ENCODE data around the gene TRPM3.

Gene TRPM3

GRCh38 chr9:70495514-70495913 is 625.9 kb downstream of the TRPM3 start:
- DNase-seq = peak in 1 of 42 donors; percentile 21
- intact Hi-C loops (cut with DNase I) = no loop called here

- DNase-seq = peak in 3 of 42 donors; percentile 36 to 42 (median 39)
- intact Hi-C loops (cut with DNase I) = loop anchor here (5.0 kb wide), 1 partner anchor 157 kb away; no protein-coding TSS in a partner anchor
These were observed 627.2 kb downstream of the TRPM3 start for GRCh38 chr9:70494221-70494620.

GRCh38 chr9:70493029-70493428 is 628.4 kb downstream of the TRPM3 start:
- intact Hi-C loops (cut with DNase I) = loop anchor here (5.0 kb wide), 1 partner anchor 156 kb away; no protein-coding TSS in a partner anchor
- DNase-seq = no peak

- intact Hi-C loops (cut with DNase I) = loop anchor here (5.0 kb wide), 1 partner anchor 155 kb away; no protein-coding TSS in a partner anchor
- no peak for DNase-seq
These were observed 629.1 kb downstream of the TRPM3 start for GRCh38 chr9:70492319-70492777.

- no peak for DNase-seq
- intact Hi-C loops (cut with DNase I) = loop anchor here (5.0 kb wide), 1 partner anchor 154 kb away; no protein-coding TSS in a partner anchor
These were observed 629.7 kb downstream of the TRPM3 start for GRCh38 chr9:70491426-70492318.

GRCh38 chr9:70490478-70490877 is 630.9 kb downstream of the TRPM3 start:
- intact Hi-C loops (cut with DNase I) = loop anchor here (5.0 kb wide), 1 partner anchor 153 kb away; no protein-coding TSS in a partner anchor
- no peak for DNase-seq

- intact Hi-C loops (cut with DNase I) = loop anchor here (5.0 kb wide), 1 partner anchor 136 kb away; no protein-coding TSS in a partner anchor
These were observed 632.7 kb downstream of the TRPM3 start for GRCh38 chr9:70488793-70489105.

GRCh38 chr9:70488098-70488792 is 633.2 kb downstream of the TRPM3 start:
- intact Hi-C loops (cut with DNase I) = loop anchor here (5.0 kb wide), 1 partner anchor 136 kb away; no protein-coding TSS in a partner anchor
- no peak for DNase-seq

More at GRCh38 chr9:70488793-70489105, 632.7 kb downstream of the TRPM3 start:
- DNase-seq = no peak

- DNase-seq = no peak
- intact Hi-C loops (cut with DNase I) = loop anchor here (5.0 kb wide), 1 partner anchor 134 kb away; no protein-coding TSS in a partner anchor
These were observed 635.3 kb downstream of the TRPM3 start for GRCh38 chr9:70486127-70486526.

GRCh38 chr9:70485273-70485858 is 636.1 kb downstream of the TRPM3 start:
- intact Hi-C loops (cut with DNase I) = loop anchor here (5.0 kb wide), 1 partner anchor 133 kb away; no protein-coding TSS in a partner anchor
- DNase-seq = peak in 9 of 42 donors; percentile 22 to 60 (median 26)

GRCh38 chr9:70484232-70485130 is 636.9 kb downstream of the TRPM3 start:
- intact Hi-C loops (cut with DNase I) = loop anchor here (5.0 kb wide), 3 partner anchors 118 to 227 kb away; partner anchors contain the start of gene SMC5
- peak in 25 of 42 donors; percentile 24 to 82 (median 59) for DNase-seq

GRCh38 chr9:70481471-70481870 is 640.0 kb downstream of the TRPM3 start:
- intact Hi-C loops (cut with DNase I) = loop anchor here (5.0 kb wide), 2 partner anchors 121 to 224 kb away; partner anchors contain the start of gene SMC5

GRCh38 chr9:70480405-70480980 is 640.9 kb downstream of the TRPM3 start:
- intact Hi-C loops (cut with DNase I) = loop anchor here (5.0 kb wide), 2 partner anchors 122 to 223 kb away; partner anchors contain the start of gene SMC5
- DNase-seq = peak; percentile 49 to 93 (median 82)

More at GRCh38 chr9:70481471-70481870, 640.0 kb downstream of the TRPM3 start:
- no peak for DNase-seq

GRCh38 chr9:70479880-70480291 is 641.5 kb downstream of the TRPM3 start:
- peak in 2 of 42 donors; percentile 10 to 24 for DNase-seq
- intact Hi-C loops (cut with DNase I) = loop anchor here (2.0 to 5.0 kb wide), 3 partner anchors 59 to 223 kb away; partner anchors contain the start of gene SMC5
